Mucosa of descending colon (tissue), 3 donors: ENCODE measurements around the gene RNU5D-1. TPM values are rescaled to one million over a fixed set of nuclear protein-coding genes. Genes with fewer than 3 reads are reported as not detected.
"Not testable (repeated sequence)": the region's sequence is repeated elsewhere in the genome, so short reads cannot be mapped to it uniquely, and the experiment has no call there.

ENCODE experiments used
- ATAC-seq: fragments of 200-7000 bp; cut with Tn5 transposase; one replicate; pipeline ENCODE4 v1.9.1; 2020; ENCODE audit warnings: mild to moderate bottlenecking, moderate library complexity
- DNase-seq, 3 donors: peaks; one replicate each; pipeline ENCODE4 v3.0.0-alpha.2; 2020
- H3K36me3 ChIP-seq: fragments of 200-600 bp; one replicate; pipeline ENCODE4 v1.8.0; 2021; ENCODE audit warnings: low read depth, mild to moderate bottlenecking
- H3K4me1 ChIP-seq: fragments of 200-600 bp; one replicate; pipeline ENCODE4 v1.8.0; 2021; ENCODE audit warnings: low read depth, mild to moderate bottlenecking
- H3K4me3 ChIP-seq: fragments of 200-600 bp; one replicate; pipeline ENCODE4 v1.8.0; 2021; ENCODE audit warnings: mild to moderate bottlenecking
- H3K9me3 ChIP-seq: fragments of 200-600 bp; one replicate; pipeline ENCODE4 v1.8.0; 2021; ENCODE audit warnings: mild to moderate bottlenecking
- intact Hi-C, 2 donors: fragments of 100-400 bp; cut with DNase I in 1 of 2; cut with micrococcal nuclease in 1 of 2; formaldehyde crosslinking; loops; one replicate each; pipeline versions ENCODE4 v1.11.0 to v1.11.1; 2022; cut with DNase I, micrococcal nuclease
- total RNA-seq, 3 donors: library from RNA; stranded (reverse); fragmentation: NEBNext Ultra II Directional in 2 of 3; extraction: Animal tissue kit (Norgen Biotek cat#: 25700) in 2 of 3; gene quantifications; one replicate each; pipeline versions ENCODE4 v1.2.1 to v1.2.4, GENCODE V29; 2021 to 2023
- TF ChIP-seq, protein P1 (sequence below): fragments of 200-600 bp; IDR thresholded peaks from one replicate; pipeline ENCODE4 v1.8.0; 2022; ENCODE audit warnings: antibody characterized with exemption, mild to moderate bottlenecking
- donor health status: DM: no; HTN: no; CAD: no; lungs with moderate emphysema.
- donor health status: DM: no; HTN: no; CAD: no.
- donor health status: DM: no; HTN: yes; CAD: no.

RNU5D-1 gene
- total RNA-seq, 3 donors from 2014 or later = 15.9 TPM; not detected in 2

DNA sequence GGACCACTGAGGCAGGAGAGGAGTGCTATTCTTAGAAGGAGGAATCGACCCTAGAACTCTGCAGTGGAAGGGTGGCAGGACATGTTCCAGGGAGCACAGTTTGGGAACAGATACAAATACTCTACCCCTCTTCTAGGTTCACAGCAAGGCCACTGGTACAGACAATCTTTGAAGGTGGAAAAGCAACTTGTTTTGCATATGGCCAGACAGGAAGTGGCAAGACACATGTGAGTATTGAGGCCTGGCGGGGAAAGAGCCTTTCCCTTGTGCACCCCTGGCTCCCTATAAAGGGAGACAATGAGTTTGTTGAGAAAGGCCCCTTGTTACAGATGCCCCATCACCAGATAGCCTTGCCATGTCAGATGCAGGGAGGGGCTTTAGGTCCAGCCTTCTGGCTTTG is 26.4 kb upstream of the RNU5D-1 start:
- H3K9me3 ChIP-seq = no peaks in the 10 kb centered on the region
- DNase-seq (no peak), ATAC-seq (no peak)
- TF ChIP-seq, protein P1, sequence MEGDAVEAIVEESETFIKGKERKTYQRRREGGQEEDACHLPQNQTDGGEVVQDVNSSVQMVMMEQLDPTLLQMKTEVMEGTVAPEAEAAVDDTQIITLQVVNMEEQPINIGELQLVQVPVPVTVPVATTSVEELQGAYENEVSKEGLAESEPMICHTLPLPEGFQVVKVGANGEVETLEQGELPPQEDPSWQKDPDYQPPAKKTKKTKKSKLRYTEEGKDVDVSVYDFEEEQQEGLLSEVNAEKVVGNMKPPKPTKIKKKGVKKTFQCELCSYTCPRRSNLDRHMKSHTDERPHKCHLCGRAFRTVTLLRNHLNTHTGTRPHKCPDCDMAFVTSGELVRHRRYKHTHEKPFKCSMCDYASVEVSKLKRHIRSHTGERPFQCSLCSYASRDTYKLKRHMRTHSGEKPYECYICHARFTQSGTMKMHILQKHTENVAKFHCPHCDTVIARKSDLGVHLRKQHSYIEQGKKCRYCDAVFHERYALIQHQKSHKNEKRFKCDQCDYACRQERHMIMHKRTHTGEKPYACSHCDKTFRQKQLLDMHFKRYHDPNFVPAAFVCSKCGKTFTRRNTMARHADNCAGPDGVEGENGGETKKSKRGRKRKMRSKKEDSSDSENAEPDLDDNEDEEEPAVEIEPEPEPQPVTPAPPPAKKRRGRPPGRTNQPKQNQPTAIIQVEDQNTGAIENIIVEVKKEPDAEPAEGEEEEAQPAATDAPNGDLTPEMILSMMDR = no peak
- intact Hi-C loops = no loop called here
- H3K36me3 ChIP-seq = no peaks in the 10 kb centered on the region
- H3K4me1 ChIP-seq = no peaks in the 10 kb centered on the region
- H3K4me3 ChIP-seq = no peak overlapping the region

- no peak for ATAC-seq
- Histone ChIP-seq H3K4me1 (no peaks in the 10 kb centered on the region), H3K4me3 (no peak overlapping the region), H3K9me3 (no peaks in the 10 kb centered on the region), H3K36me3 (no peaks in the 10 kb centered on the region)
- TF ChIP-seq, protein P1 = no peak
- intact Hi-C loops = no loop called here
- DNase-seq = no peak
Measured at GRCh38 chr1:44747878-44748277, 16.9 kb upstream of the RNU5D-1 start.

- intact Hi-C loops = no loop called here
Measured at GRCh38 chr1:44743211-44743610, 12.2 kb upstream of the RNU5D-1 start.

DNA sequence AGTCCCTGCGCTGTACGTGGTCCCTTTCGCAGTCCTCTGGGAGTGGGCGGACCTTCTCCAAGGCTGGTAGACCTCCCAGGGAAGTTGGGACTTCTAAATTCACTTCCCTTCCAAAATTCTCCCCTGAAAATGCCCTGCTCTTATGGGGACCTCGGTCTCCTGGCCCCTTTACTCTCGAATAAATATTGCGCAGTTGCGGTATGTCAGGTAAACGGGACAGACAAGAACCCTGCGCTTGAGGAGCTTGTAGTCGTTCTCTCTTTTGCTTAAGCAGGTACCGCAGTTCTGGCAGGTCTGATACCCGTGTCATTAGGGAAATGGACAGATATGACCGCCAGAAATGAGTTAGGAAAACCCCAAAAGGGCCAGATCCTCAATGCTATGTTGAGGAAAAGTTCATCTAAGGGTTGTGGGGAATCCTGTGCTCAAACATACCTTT is 9.2 kb upstream of the RNU5D-1 start:
- TF ChIP-seq, protein P1 = no peak
- intact Hi-C loops = no loop called here
- Histone ChIP-seq H3K4me3 (no peak overlapping the region), H3K9me3 (no peaks in the 10 kb centered on the region), H3K36me3 (no peaks in the 10 kb centered on the region), H3K4me1 (peaks cover 5% of the 10 kb centered on the region)
- ATAC-seq (peak; percentile 23), DNase-seq (no peak)

More at GRCh38 chr1:44743211-44743610, 12.2 kb upstream of the RNU5D-1 start:
- TF ChIP-seq, protein P1 = no peak
- H3K4me1 ChIP-seq = peaks cover 5% of the 10 kb centered on the region
- no peak for ATAC-seq
- no peaks in the 10 kb centered on the region for H3K36me3 ChIP-seq
- DNase-seq = no peak
- no peak overlapping the region for H3K4me3 ChIP-seq
- H3K9me3 ChIP-seq = no peaks in the 10 kb centered on the region

DNA sequence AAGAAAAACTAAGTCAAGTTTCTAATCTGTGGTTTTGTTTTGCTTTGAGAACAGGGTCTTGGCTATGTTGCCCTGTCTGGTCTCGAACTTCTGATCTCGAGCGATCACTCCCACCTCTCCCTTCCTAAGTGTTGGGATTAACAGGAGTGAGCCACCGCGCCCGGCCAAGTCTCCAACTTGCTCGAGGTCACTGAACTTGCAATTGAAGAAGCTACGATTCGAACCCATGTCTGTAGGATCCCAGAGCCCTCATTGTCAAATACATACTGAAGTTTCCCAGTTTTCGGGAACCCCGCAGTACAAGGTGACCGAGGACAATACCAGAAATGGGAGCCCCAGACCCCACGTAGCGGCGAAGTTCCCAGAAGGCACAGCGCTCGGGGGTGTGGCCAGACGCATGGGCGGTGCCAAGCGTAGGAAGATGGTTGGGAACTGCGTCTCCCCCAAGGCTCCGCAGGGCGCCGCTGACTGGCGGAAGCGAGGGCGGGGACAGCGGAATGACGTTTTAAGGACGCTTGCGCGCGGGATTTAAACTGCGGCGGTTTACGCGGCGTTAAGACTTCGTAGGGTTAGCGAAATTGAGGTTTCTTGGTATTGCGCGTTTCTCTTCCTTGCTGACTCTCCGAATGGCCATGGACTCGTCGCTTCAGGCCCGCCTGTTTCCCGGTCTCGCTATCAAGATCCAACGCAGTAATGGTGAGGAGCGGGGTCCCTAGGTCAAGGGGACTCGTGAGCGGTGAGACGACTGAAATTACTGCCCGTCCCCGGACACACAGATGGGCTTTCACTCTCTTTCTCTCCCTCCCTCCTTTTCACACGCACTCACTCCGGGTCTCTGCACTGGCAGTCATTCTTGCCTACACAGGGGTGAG is 8.6 kb upstream of the RNU5D-1 start, which contains the start of gene KIF2C:
Gene KIF2C, plus strand, starts transcription at position 531 of the 872 bp plus-strand sequence. Its CDS starts 96 bp downstream, at position 627.
- TF ChIP-seq, protein P1 = no peak
- peaks cover 5% of the 10 kb centered on the region for H3K4me1 ChIP-seq
- H3K36me3 ChIP-seq = no peaks in the 10 kb centered on the region
- H3K9me3 ChIP-seq = no peaks in the 10 kb centered on the region
- H3K4me3 ChIP-seq = no peak within 1 kb of the TSS
- peak; percentile 98 for DNase-seq
- intact Hi-C loops = no loop called here
- ATAC-seq = peak; percentile 100

DNA sequence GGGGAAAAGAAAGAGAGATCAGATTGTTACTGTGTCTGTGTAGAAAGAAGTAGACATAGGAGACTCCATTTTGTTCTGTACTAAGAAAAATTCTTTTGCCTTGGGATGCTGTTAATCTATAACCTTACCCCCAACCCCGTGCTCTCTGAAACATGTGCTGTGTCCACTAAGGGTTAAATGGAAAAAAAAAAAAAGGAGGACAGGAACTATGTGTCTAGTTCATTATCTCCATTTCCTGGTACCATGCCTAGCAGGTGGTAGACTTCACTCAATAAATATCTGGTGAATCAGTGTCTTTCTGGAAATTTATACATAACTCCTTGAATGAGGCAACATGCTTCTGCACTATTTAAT is 8.0 kb upstream of the RNU5D-1 start:
- H3K9me3 ChIP-seq, H3K4me1 ChIP-seq, ATAC-seq, DNase-seq, intact Hi-C loops, H3K4me3 ChIP-seq, H3K36me3 ChIP-seq: not testable (repeated sequence)
